Caco-2 (cell line): ENCODE results near the gene STAC2. TPM values are rescaled to one million over a fixed set of nuclear protein-coding genes. Genes with fewer than 3 reads are reported as not detected.

ENCODE experiments used
- BruUV-seq: library from RNA; stranded (reverse); fragments of 400-500 nt; replicated peaks from 2 replicates; lab custom pipeline; 2021; lab: Mats Ljungman, UMichigan
- CTCF ChIA-PET: fragments of 300-600 bp; sonication (Branson Sonifier 250); formaldehyde crosslinking; loops from one replicate; lab custom pipeline; 2022; ENCODE audit warnings: antibody characterized with exemption; lab: Charles Lee
- POLR2A ChIA-PET: fragments of 300-600 bp; sonication (Branson Sonifier 250); formaldehyde crosslinking; loops from one replicate; lab custom pipeline; 2022; ENCODE audit warnings: antibody characterized with exemption; lab: Charles Lee
- DNase-seq, 2 experiments: peaks; one replicate each; pipeline versions ENCODE4 v3.0.0 to v3.0.0-alpha.2; 2020 to 2022
- H3K27me3 ChIP-seq: replicated peaks from 2 replicates; pipeline ENCODE4 v1.6.0; 2011; ENCODE audit warnings: low read length; ENCODE audit not compliant: control insufficient read depth, insufficient read depth
- H3K36me3 ChIP-seq: 2 replicates; pipeline ENCODE4 v1.5.1; 2011; ENCODE audit warnings: low read length; ENCODE audit not compliant: control insufficient read depth, insufficient read depth
- H3K4me1 ChIP-seq: fragments of 250-450 bp; sonication (Bioruptor Pico); 2 replicates; pipeline ENCODE4 v1.5.1; 2020; ENCODE audit warnings: mild to moderate bottlenecking
- H3K4me3 ChIP-seq: 2 replicates; pipeline ENCODE4 v1.5.1; 2011; ENCODE audit warnings: low read depth, mild to moderate bottlenecking, control low read depth, low read length
- H3K9me3 ChIP-seq: fragments of 250-450 bp; sonication (Bioruptor Pico); 2 replicates; pipeline ENCODE4 v1.5.1; 2020; ENCODE audit warnings: mild to moderate bottlenecking, moderate library complexity
- H3K27ac Mint-ChIP-seq: one replicate; pipeline ENCODE4 v1.8.0; 2022; ENCODE audit warnings: mixed read lengths; ENCODE audit not compliant: unreplicated experiment
- H3K27me3 Mint-ChIP-seq: one replicate; pipeline ENCODE4 v1.8.0; 2022; ENCODE audit warnings: mixed read lengths; ENCODE audit not compliant: insufficient read depth, unreplicated experiment
- H3K36me3 Mint-ChIP-seq: one replicate; pipeline ENCODE4 v1.8.0; 2022; ENCODE audit warnings: mild to moderate bottlenecking, mixed read lengths; ENCODE audit not compliant: insufficient read depth, unreplicated experiment
- H3K4me1 Mint-ChIP-seq: one replicate; pipeline ENCODE4 v1.8.0; 2022; ENCODE audit warnings: low read depth, mixed read lengths; ENCODE audit not compliant: unreplicated experiment
- H3K4me3 Mint-ChIP-seq: one replicate; pipeline ENCODE4 v1.8.0; 2022; ENCODE audit warnings: mild to moderate bottlenecking, moderate library complexity, mixed read lengths; ENCODE audit not compliant: unreplicated experiment
- H3K9me3 Mint-ChIP-seq: one replicate; pipeline ENCODE4 v1.8.0; 2022; ENCODE audit warnings: mixed read lengths; ENCODE audit not compliant: unreplicated experiment
- intact Hi-C: fragments of 100-400 bp; cut with micrococcal nuclease; formaldehyde crosslinking; loops from one replicate; pipeline ENCODE4 v1.10.0; 2022; ENCODE audit not compliant: unreplicated experiment
- total RNA-seq: library from RNA; stranded (reverse); gene quantifications from 2 replicates; pipeline ENCODE4 v1.2.3, GENCODE V29; 2022
- TF ChIP-seq, protein P1 (sequence below), 2 experiments: fragments of 200-600 bp in 1 of 2; IDR thresholded peaks; 1 replicate in 1 of 2; 2 replicates in 1 of 2; pipeline versions ENCODE4 v1.5.1 to v1.8.0; 2011 to 2022; ENCODE audit warnings: antibody characterized with exemption in 1 of 2, control low read depth in 1 of 2, inconsistent platforms in 1 of 2, low read depth in 1 of 2, low read length in 1 of 2, mild to moderate bottlenecking in 1 of 2, moderate library complexity in 1 of 2; ENCODE audit not compliant: insufficient read depth in 1 of 2, severe bottlenecking in 1 of 2, unreplicated experiment in 1 of 2

STAC2 gene
- total RNA-seq, 1 experiment from 2014 or later = 0.09 TPM

DNA sequence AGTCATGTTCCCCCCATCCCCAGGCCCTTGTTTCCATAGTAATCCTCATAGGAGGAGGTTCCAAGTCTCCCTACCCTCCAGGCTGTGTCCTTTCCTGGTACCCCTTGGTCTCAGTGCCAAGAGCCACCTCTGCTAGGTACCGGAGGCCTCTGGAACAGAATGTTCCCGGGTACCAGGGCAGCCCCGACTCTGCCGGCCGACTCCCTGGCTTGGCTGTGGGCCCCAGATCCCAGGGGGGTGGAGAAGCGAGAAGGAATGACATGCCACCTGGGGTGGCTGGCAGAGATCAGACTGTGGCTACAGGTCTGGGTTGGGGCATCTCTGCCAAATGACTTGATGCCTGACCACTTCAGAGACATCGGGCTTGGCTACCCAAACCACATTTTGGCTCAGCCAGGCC lies 3.6 kb downstream of the STAC2 start:
- POLR2A ChIA-PET = no interaction called here

DNA sequence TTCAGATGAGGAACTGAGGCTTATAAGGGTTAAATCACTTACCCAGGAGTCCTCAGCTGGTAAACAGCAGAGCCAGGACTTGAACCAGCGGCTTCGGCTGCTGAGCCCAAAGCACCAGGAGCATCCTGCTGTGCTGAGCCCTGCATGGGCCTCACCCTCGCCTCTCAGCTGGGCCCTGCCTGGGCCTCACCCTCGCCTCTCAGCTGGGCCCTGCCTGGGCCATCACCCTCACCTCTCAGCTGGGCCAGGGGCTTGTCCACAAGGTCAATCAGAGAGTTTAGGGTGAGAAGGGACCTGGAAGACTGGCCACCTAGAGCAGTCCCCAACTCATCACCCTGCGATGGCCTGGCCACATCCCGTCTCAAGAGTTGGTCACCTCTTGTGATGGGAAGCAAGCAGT lies 4.2 kb downstream of the STAC2 start:
- no peak overlapping the region for H3K4me3 ChIP-seq
- DNase-seq = no peak
- CTCF ChIA-PET = interaction anchor here (0.9 to 2.0 kb wide), 2 partner anchors 15 to 23 kb away, joined by 3 to 5 read pairs; no protein-coding TSS in a partner anchor
- POLR2A ChIA-PET = no interaction called here
- H3K27me3 Mint-ChIP-seq = peaks cover 15% of the 10 kb centered on the region
- intact Hi-C loops = no loop called here
- no peaks in the 10 kb centered on the region for H3K4me1 Mint-ChIP-seq
- H3K27ac Mint-ChIP-seq = no peak overlapping the region
- no peaks in the 10 kb centered on the region for H3K4me1 ChIP-seq
- H3K36me3 Mint-ChIP-seq = no peaks in the 10 kb centered on the region
- H3K27me3 ChIP-seq = no peaks in the 10 kb centered on the region; the same call in 1 of the 2 replicates
- H3K9me3 Mint-ChIP-seq = no peaks in the 10 kb centered on the region
- no peaks in the 10 kb centered on the region for H3K36me3 ChIP-seq
- TF ChIP-seq, protein P1, sequence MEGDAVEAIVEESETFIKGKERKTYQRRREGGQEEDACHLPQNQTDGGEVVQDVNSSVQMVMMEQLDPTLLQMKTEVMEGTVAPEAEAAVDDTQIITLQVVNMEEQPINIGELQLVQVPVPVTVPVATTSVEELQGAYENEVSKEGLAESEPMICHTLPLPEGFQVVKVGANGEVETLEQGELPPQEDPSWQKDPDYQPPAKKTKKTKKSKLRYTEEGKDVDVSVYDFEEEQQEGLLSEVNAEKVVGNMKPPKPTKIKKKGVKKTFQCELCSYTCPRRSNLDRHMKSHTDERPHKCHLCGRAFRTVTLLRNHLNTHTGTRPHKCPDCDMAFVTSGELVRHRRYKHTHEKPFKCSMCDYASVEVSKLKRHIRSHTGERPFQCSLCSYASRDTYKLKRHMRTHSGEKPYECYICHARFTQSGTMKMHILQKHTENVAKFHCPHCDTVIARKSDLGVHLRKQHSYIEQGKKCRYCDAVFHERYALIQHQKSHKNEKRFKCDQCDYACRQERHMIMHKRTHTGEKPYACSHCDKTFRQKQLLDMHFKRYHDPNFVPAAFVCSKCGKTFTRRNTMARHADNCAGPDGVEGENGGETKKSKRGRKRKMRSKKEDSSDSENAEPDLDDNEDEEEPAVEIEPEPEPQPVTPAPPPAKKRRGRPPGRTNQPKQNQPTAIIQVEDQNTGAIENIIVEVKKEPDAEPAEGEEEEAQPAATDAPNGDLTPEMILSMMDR (IDR thresholded peaks at IDR 0.05; ENCODE audit: insufficient read depth in 1 of 2, low read depth in 1 of 2, low read length in 1 of 2, severe bottlenecking in 1 of 2, unreplicated experiment in 1 of 2) = no peak
- H3K9me3 ChIP-seq = no peaks in the 10 kb centered on the region
- H3K4me3 Mint-ChIP-seq = no peak overlapping the region
- no TSS peak for BruUV-seq

More for the DNA sequence above, 3.6 kb downstream of the STAC2 start:
- DNase-seq = no peak
- Mint-ChIP-seq H3K27me3 (peaks cover 15% of the 10 kb centered on the region), H3K4me1 (no peaks in the 10 kb centered on the region), H3K4me3 (no peak overlapping the region), H3K27ac (no peak overlapping the region), H3K9me3 (no peaks in the 10 kb centered on the region), H3K36me3 (no peaks in the 10 kb centered on the region)
- Histone ChIP-seq H3K9me3 (no peaks in the 10 kb centered on the region), H3K4me1 (no peaks in the 10 kb centered on the region), H3K36me3 (no peaks in the 10 kb centered on the region), H3K27me3 (no peaks in the 10 kb centered on the region; the same call in 1 of the 2 replicates), H3K4me3 (no peak overlapping the region)
- CTCF ChIA-PET = interaction anchor here (0.5 to 2.0 kb wide), 4 partner anchors 13 to 130 kb away, joined by 3 to 5 read pairs (median 4); no protein-coding TSS in a partner anchor
- TF ChIP-seq, protein P1 (IDR thresholded peaks at IDR 0.05; ENCODE audit: insufficient read depth in 1 of 2, low read depth in 1 of 2, low read length in 1 of 2, severe bottlenecking in 1 of 2, unreplicated experiment in 1 of 2) = no peak
- intact Hi-C loops = no loop called here
- no TSS peak for BruUV-seq

DNA sequence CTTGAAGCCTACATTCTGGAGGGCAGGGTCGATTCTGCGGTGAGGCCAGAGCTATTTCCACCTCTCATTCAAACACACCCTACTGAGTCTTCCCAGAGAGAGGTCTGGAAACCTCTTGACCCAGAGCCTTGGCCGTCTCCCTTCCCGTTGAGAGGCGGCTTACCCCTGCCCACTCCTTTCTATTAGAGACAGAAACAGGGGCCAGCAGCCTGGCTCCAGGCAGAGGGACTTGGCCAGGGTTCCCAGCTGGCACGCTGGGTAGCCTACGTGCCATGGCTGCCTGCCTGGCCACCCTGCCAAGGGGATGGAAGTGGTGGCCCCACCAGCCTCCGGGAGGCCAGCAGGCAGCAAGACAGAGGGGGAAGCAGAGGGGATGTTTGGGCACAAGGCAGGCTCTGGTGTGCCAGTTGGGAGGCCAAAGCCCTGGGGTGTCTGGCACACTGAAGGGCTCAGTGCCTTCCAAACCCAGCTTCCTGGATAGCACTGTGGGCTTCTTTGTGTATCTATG lies 6.0 kb downstream of the STAC2 start:
- H3K4me1 ChIP-seq = no peaks in the 10 kb centered on the region
- H3K36me3 ChIP-seq = no peaks in the 10 kb centered on the region
- intact Hi-C loops = no loop called here
- H3K36me3 Mint-ChIP-seq = no peaks in the 10 kb centered on the region
- H3K27ac Mint-ChIP-seq = no peak overlapping the region
- H3K9me3 ChIP-seq = no peaks in the 10 kb centered on the region
- no peak for DNase-seq
- H3K4me1 Mint-ChIP-seq = no peaks in the 10 kb centered on the region
- BruUV-seq = no TSS peak
- H3K9me3 Mint-ChIP-seq = no peaks in the 10 kb centered on the region
- H3K4me3 Mint-ChIP-seq = no peak overlapping the region
- peaks cover 21% of the 10 kb centered on the region for H3K27me3 Mint-ChIP-seq
- CTCF ChIA-PET = no interaction called here
- POLR2A ChIA-PET = no interaction called here
- H3K27me3 ChIP-seq = no peaks in the 10 kb centered on the region; the same call in 1 of the 2 replicates
- H3K4me3 ChIP-seq = no peak overlapping the region
- TF ChIP-seq, protein P1 (IDR thresholded peaks at IDR 0.05; ENCODE audit: insufficient read depth in 1 of 2, low read depth in 1 of 2, low read length in 1 of 2, severe bottlenecking in 1 of 2, unreplicated experiment in 1 of 2) = no peak
